GM12878 (cell line): ENCODE measurements around the gene LIMD2. TPM values are rescaled to one million over a fixed set of nuclear protein-coding genes. Genes with fewer than 3 reads are reported as not detected.

ENCODE experiments used
- ATAC-seq: fragments of 200-7000 bp; cut with Tn5 transposase; 3 replicates; pipeline ENCODE4 v1.9.1; 2020; ENCODE audit warnings: mild to moderate bottlenecking, moderate library complexity
- BruUV-seq: library from RNA; stranded (reverse); fragments of 400-500 nt; replicated peaks from 2 replicates; lab custom pipeline; 2021; lab: Mats Ljungman, UMichigan
- CTCF ChIA-PET: fragments of 300-600 bp; sonication (Branson Sonifier 250); formaldehyde crosslinking; extraction: SDS; loops from one replicate; lab custom pipeline; 2021; ENCODE audit warnings: inconsistent platforms; lab: Yijun Ruan, JAX
- POLR2A ChIA-PET: fragments of 350-600 bp; formaldehyde crosslinking; extraction: SDS; loops from one replicate; lab custom pipeline; 2021; ENCODE audit warnings: inconsistent platforms; lab: Charles Lee
- RAD21 ChIA-PET: fragments of 300-600 bp; sonication (Branson Sonifier 250); formaldehyde crosslinking; loops from one replicate; lab custom pipeline; 2023; ENCODE audit warnings: antibody characterized with exemption; ENCODE audit not compliant: unreplicated experiment; lab: Charles Lee
- SMC1A ChIA-PET: fragments of 300-600 bp; sonication (Branson Sonifier 250); formaldehyde crosslinking; loops from one replicate; lab custom pipeline; 2023; ENCODE audit not compliant: unreplicated experiment, uncharacterized antibody; lab: Charles Lee
- DNase-seq: peaks from one replicate; pipeline ENCODE4 v3.0.0-alpha.2; 2011; ENCODE audit warnings: low read depth, low spot score
- FAIRE-seq: peaks from 3 replicates; lab custom pipeline; 2011; peaks lifted over from hg19 to GRCh38; lab: Jason Lieb, UNC
- H2AFZ ChIP-seq: 2 replicates; pipeline ENCODE4 v1.6.0; 2011; ENCODE audit warnings: low read depth, low read length, control low read depth; ENCODE audit not compliant: control insufficient read depth
- H3K27ac ChIP-seq: 2 replicates; pipeline ENCODE4 v1.5.1; 2011; ENCODE audit warnings: control low read depth; ENCODE audit not compliant: control insufficient read depth, insufficient read depth
- H3K27me3 ChIP-seq, 2 experiments: replicated peaks in 1 of 2; 2 replicates each; pipeline versions ENCODE4 v1.6.0 to v1.6.1; 2011; ENCODE audit warnings: low read length in 1 of 2; ENCODE audit not compliant: control insufficient read depth in 2 of 2, insufficient read depth in 2 of 2
- H3K36me3 ChIP-seq, 2 experiments: 2 replicates each; pipeline ENCODE4 v1.5.1; 2011; ENCODE audit warnings: low read length in 1 of 2; ENCODE audit not compliant: control insufficient read depth in 2 of 2, insufficient read depth in 2 of 2
- H3K4me1 ChIP-seq: 2 replicates; pipeline ENCODE4 v1.6.1; 2011; ENCODE audit warnings: mild to moderate bottlenecking, low read length, moderate library complexity, mixed read lengths; ENCODE audit not compliant: control insufficient read depth, insufficient read depth
- H3K4me2 ChIP-seq: 2 replicates; pipeline ENCODE4 v1.6.0; 2011; ENCODE audit warnings: control low read depth; ENCODE audit not compliant: control insufficient read depth, insufficient read depth
- H3K4me3 ChIP-seq: fragments of 200-600 bp; sonication (generic); 2 replicates; pipeline ENCODE4 v1.5.1; 2016
- H3K79me2 ChIP-seq: 2 replicates; pipeline ENCODE4 v1.6.0; 2011; ENCODE audit warnings: low read length; ENCODE audit not compliant: control insufficient read depth, insufficient read depth
- H3K9ac ChIP-seq: 2 replicates; pipeline ENCODE4 v1.8.0; 2011; ENCODE audit warnings: low read length, control low read depth, mixed read lengths; ENCODE audit not compliant: control insufficient read depth, insufficient read depth
- H3K9me3 ChIP-seq: replicated peaks from 3 replicates; pipeline ENCODE4 v1.5.1; 2011; ENCODE audit warnings: mild to moderate bottlenecking, low read length; ENCODE audit not compliant: control insufficient read depth, insufficient read depth
- H4K20me1 ChIP-seq: 2 replicates; pipeline ENCODE4 v1.6.0; 2011; ENCODE audit not compliant: control insufficient read depth, insufficient read depth
- SREBF1 ChIP-seq: IDR thresholded peaks from 2 replicates; pipeline ENCODE4 v1.6.1; 2012; ENCODE audit warnings: mild to moderate bottlenecking, low read length
- TARDBP ChIP-seq: IDR thresholded peaks from 2 replicates; pipeline ENCODE4 v1.6.1; 2016; ENCODE audit warnings: borderline replicate concordance
- WGBS: methylation state at CpG from one replicate; pipeline ENCODE4 v1.1.6; 2016; ENCODE audit warnings: low lambda C conversion rate; ENCODE audit not compliant: insufficient replicate concordance, insufficient coverage; ENCODE audit errors: missing lambda C conversion rate; 5-methylcytosine and 5-hydroxymethylcytosine counted together
- in situ Hi-C: fragments of 300-500 bp; cut with MboI; formaldehyde crosslinking; loops from 9 replicates; pipeline ENCODE4 v1.14.3; 2018; ENCODE audit warnings: mixed read lengths
- intact Hi-C: fragments of 100-400 bp; cut with micrococcal nuclease; formaldehyde crosslinking; loops from one replicate; pipeline ENCODE4 v1.14.2; 2022; ENCODE audit not compliant: unreplicated experiment
- polyA plus RNA-seq, 11 experiments: library from polyadenylated mRNA; depleted of rRNA in 4 of 11; unstranded in 6 of 11; stranded (reverse) in 5 of 11; fragments of >200 nt; fragmentation: Nextera tagmentation in 4 of 11; fragmentation: Illumina TruSeq in 1 of 11; extraction: Ambion mirVana in 4 of 11; extraction: Trizol in 1 of 11; gene quantifications; 1 replicate in 1 of 11; 2 replicates in 10 of 11; pipeline versions ENCODE4 v1.2.1 to v1.2.3, GENCODE V29; 2011 to 2016; ENCODE audit warnings: inconsistent platforms in 2 of 11, missing spikeins in 2 of 11, low read depth in 1 of 11
- total RNA-seq, 4 experiments: library from RNA; depleted of rRNA in 3 of 4; stranded (reverse); fragments of >200 nt in 3 of 4; fragmentation: Illumina TruSeq in 1 of 4; extraction: Trizol in 1 of 4; gene quantifications; 2 replicates each; pipeline versions ENCODE4 v1.2.1 to v1.2.3, GENCODE V29; 2013 to 2021
- TF ChIP-seq, protein P1 (sequence below): fragments of 450-650 bp; formaldehyde crosslinking; IDR thresholded peaks from 2 replicates; pipeline ENCODE4 v1.4.0; 2022; ENCODE audit warnings: mild to moderate bottlenecking, moderate library complexity
- TF ChIP-seq, protein P2 (sequence below): IDR thresholded peaks from 2 replicates; pipeline ENCODE4 v1.6.1; 2012; ENCODE audit warnings: mild to moderate bottlenecking, low read depth, low read length

Gene LIMD2
- total and polyA plus RNA-seq, 10 of the 15 experiments (the other 5 are each of a cell fraction or from before 2014, with no cell fraction given), result 1.1 to 339 (median 181) TPM

DNA sequence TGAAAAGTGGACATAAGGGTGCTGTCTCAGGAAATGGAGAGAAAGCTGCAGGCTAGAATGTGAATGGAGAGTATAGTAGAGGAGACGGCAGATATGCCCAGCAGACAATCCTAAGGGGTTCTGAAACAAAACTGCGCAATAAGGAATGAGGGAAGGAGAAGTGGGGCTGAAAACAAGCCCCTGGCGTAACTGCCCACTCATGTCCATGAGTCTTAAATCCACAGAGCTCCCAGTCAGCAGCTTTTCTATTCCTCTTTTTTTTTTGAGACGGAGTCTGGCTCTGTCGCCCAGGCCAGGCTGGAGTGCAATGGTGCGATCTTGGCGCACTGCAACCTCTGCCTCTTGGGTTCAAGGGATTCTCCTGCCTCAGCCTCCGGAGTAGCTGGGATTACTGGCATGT lies 35.8 kb upstream of the LIMD2 start:
- RAD21 ChIA-PET, result interaction anchor here (0.7 to 1.0 kb wide), 2 partner anchors 14 to 38 kb away, joined by 3 read pairs; partner anchors contain the start of gene CCDC47

More for the DNA sequence above, 35.8 kb upstream of the LIMD2 start:
- no peak overlapping the region for H3K9ac ChIP-seq
- no peaks in the 10 kb centered on the region for H4K20me1 ChIP-seq
- 100% methylated on average over 8 of the region's 8 CpGs for WGBS
- FAIRE-seq (no peak), DNase-seq (no peak), ATAC-seq (no peak)
- TF ChIP-seq, protein P1, sequence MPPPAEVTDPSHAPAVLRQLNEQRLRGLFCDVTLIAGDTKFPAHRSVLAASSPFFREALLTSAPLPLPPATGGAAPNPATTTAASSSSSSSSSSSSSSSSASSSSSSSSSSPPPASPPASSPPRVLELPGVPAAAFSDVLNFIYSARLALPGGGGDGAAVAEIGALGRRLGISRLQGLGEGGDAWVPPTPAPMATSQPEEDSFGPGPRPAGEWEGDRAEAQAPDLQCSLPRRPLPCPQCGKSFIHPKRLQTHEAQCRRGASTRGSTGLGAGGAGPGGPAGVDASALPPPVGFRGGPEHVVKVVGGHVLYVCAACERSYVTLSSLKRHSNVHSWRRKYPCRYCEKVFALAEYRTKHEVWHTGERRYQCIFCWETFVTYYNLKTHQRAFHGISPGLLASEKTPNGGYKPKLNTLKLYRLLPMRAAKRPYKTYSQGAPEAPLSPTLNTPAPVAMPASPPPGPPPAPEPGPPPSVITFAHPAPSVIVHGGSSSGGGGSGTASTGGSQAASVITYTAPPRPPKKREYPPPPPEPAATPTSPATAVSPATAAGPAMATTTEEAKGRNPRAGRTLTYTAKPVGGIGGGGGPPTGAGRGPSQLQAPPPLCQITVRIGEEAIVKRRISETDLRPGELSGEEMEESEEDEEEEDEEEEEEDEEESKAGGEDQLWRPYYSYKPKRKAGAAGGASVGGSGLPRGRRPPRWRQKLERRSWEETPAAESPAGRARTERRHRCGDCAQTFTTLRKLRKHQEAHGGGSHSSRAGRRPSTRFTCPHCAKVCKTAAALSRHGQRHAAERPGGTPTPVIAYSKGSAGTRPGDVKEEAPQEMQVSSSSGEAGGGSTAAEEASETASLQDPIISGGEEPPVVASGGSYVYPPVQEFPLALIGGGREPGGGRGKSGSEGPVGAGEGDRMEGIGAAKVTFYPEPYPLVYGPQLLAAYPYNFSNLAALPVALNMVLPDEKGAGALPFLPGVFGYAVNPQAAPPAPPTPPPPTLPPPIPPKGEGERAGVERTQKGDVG, result no peak
- TF ChIP-seq TARDBP (no peak), SREBF1 (no peak)
- TF ChIP-seq, protein P2, sequence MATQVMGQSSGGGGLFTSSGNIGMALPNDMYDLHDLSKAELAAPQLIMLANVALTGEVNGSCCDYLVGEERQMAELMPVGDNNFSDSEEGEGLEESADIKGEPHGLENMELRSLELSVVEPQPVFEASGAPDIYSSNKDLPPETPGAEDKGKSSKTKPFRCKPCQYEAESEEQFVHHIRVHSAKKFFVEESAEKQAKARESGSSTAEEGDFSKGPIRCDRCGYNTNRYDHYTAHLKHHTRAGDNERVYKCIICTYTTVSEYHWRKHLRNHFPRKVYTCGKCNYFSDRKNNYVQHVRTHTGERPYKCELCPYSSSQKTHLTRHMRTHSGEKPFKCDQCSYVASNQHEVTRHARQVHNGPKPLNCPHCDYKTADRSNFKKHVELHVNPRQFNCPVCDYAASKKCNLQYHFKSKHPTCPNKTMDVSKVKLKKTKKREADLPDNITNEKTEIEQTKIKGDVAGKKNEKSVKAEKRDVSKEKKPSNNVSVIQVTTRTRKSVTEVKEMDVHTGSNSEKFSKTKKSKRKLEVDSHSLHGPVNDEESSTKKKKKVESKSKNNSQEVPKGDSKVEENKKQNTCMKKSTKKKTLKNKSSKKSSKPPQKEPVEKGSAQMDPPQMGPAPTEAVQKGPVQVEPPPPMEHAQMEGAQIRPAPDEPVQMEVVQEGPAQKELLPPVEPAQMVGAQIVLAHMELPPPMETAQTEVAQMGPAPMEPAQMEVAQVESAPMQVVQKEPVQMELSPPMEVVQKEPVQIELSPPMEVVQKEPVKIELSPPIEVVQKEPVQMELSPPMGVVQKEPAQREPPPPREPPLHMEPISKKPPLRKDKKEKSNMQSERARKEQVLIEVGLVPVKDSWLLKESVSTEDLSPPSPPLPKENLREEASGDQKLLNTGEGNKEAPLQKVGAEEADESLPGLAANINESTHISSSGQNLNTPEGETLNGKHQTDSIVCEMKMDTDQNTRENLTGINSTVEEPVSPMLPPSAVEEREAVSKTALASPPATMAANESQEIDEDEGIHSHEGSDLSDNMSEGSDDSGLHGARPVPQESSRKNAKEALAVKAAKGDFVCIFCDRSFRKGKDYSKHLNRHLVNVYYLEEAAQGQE, result no peak
- intact Hi-C loops (no loop called here), in situ Hi-C loops (no loop called here)
- peaks cover 13% of the 10 kb centered on the region for H3K79me2 ChIP-seq
- H3K36me3 ChIP-seq, result no peaks in the 10 kb centered on the region; a peak in 1 of 4 replicates
- BruUV-seq, result no TSS peak
- ChIA-PET CTCF (interaction anchor here (1.1 to 1.7 kb wide), 5 partner anchors 11 to 39 kb away, joined by 3 to 4 read pairs (median 3); no protein-coding TSS in a partner anchor), POLR2A (interaction anchor here (1.4 kb wide), 1 partner anchor 38 kb away, joined by 3 read pairs; the partner anchor contains the start of gene CCDC47), SMC1A (interaction anchor here (0.6 to 2.0 kb wide), 3 partner anchors 28 to 109 kb away, joined by 3 to 6 read pairs (median 3); no protein-coding TSS in a partner anchor)
- no peak overlapping the region for H3K27ac ChIP-seq
- no peak overlapping the region for H2AFZ ChIP-seq
- no peaks in the 10 kb centered on the region for H3K4me1 ChIP-seq
- H3K27me3 ChIP-seq, result no peaks in the 10 kb centered on the region
- no peak overlapping the region for H3K4me3 ChIP-seq
- no peaks in the 10 kb centered on the region for H3K9me3 ChIP-seq
- H3K4me2 ChIP-seq, result no peak overlapping the region
